DMS 273 (cell line): ENCODE data around the gene ADCY2.

Experiments used
- DNase-seq: peaks from one replicate; lab custom pipeline; 2025; ENCODE audit not compliant: unreplicated experiment; lab: John Stamatoyannopoulos, UW

The ADCY2 gene

DNA sequence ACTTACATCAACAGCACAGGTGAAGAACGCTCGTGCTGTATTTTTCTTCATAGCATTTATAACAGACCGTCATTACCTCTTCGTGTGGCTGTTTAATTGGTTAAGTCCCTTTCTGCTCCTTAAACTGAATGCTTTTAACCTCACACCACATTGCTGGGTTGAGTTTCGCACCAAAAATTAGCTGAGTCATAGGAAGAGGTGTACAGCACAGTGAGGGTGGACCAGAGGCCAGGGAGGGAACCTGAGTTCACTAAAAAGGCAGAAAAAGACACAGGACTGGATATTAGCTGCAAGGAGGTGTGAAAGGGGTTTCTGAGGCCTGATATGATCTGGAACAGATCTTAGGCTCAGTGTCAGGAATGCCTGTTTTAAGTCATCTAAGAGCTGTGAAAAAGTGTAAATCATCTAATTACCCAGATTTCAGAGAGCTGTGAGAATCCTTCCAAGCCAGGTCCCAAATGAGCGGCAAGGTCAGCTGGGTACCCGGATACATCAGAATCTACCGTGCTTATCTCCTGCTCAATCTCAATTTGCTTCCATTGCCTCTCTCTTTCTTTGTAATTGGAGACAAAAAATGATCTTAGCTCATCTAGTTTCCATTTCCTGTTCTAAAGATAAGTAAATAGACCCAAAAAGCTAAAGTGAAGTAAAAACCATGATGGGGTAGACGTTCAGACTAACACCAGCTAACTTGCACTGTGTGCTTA, 462.1 kb downstream of the ADCY2 start:
- no peak for DNase-seq

DNA sequence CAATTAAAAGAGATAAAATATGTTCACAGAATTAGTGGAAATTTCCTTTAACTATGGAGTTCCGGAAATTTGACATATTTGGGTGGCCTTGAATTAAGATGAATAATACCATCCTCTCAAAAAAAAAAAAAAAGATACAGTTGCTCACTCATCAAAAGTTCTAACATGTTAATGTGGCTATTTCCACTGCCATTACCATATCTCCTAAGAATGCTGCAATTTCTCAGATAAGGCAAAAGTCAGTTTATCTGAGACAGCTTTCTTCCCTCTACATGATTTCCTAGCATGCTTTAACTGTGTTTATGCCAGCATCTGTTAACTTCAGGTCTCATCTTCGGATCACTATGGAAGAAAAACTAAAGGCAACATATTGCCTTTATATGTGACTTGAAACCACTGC, 470.3 kb downstream of the ADCY2 start:
- DNase-seq = no peak

DNA sequence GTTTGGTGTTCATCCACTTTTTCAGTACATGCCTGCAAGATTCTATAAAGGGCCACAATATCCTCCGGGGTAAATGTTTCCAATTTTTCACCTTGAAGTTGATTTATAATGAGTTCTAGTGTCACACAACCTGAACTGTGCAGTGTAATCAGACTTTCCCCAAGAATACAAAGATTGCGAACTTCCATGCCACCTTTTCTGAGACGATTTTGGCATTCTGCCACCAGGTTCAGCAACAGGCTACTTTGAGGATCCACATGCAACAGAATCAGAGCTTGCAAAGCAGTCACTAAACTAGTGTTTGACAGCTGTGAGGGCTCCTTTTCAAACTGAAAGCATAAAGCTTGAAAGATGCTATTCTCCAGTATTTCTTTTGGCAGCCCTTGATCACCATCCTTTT, 471.3 kb downstream of the ADCY2 start:
- peak; percentile 12 for DNase-seq

DNA sequence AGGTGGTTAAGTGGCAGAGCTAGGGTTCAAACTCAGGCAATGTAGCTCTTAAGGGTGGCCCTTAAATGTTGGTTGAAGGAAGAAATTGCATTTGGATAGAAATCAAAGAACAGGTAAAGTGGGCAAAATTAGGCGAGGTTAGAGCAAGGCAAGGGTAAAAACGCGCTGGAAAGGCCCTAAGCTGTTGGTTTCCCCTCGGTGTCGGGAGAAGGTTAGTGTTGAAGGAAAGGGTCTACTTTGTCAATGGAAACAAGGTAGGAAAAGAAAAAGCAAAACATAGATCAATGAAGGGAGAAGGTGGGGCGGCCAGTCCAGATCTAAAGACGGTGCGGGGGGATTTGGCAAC, 472.5 kb downstream of the ADCY2 start:
- no peak for DNase-seq

DNA sequence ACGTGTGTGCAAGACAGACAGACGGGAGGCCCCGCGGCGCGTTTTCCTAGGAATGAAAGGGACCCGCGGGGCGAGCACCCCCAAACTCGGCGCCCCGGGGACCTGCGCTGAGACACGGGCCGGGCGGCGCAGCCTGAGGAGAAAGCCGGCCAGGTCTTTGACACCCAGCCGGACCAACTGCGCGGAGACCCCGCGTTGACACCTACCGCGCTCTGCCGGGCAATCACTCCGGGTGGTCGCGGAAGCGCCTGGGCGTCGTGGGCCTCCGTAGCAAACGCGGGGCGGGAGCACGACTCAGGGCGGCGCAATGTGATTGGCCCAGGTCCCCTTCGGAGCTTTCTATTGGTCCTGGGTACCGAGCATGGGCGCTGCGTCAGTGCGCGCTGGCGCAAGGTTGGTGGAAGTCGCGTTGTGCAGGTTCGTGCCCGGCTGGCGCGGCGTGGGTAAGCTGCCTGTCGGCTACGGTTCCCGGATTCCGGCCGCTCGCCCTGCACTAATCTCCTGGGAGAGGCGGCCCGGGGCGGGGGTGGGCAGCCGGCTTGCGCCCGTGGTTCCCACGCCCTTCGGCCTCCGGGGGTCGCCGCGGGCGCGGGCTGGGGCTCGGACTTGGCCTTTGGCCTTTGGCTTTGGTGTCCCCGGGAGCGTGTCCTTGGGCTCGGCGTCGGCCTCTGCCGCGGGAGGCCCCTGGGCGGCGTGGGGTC, 473.0 kb downstream of the ADCY2 start, which contains the start of the genes FASTKD3 and MTRR:
Gene FASTKD3, minus strand, starts transcription at position 259 of the 701 bp plus-strand sequence. CDS start 948 bp downstream, outside the sequence.
Gene MTRR, plus strand, starts transcription at position 376 of the 701 bp plus-strand sequence. CDS start 1,647 bp downstream, outside the sequence.
- DNase-seq = peak; percentile 98

DNA sequence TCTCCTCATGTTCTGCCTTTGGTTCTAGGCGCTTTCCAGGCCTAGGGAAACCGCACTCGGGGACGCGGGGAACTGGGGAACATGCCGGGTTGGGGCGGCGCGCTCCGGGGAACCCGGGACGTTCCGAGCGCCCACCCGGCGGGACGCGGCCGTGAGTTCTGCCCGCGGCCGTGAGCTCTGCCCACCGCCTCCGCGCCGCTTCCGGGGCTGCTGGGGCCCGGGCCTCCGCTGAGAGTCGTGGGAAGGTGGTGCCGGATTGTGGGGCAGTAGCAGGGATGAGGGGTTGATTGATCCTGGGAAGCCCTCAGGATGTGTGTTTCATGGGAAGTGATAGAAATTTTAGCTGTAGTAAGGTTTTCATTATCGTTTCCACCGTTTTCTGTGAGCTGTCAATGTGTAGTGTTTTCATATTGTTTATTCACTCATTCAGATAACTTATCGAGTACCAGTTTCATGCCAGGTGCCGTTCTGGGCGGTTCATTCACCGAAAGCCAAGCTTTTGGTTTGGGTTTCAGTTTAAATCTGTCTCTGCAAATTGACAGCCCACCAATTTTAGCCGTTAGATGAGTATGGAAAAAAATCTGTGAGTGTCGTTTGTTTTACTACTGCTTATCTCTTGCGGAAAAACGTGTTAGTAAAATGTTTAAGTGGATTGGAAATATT, 473.7 kb downstream of the ADCY2 start:
- DNase-seq = peak; percentile 49

DNA sequence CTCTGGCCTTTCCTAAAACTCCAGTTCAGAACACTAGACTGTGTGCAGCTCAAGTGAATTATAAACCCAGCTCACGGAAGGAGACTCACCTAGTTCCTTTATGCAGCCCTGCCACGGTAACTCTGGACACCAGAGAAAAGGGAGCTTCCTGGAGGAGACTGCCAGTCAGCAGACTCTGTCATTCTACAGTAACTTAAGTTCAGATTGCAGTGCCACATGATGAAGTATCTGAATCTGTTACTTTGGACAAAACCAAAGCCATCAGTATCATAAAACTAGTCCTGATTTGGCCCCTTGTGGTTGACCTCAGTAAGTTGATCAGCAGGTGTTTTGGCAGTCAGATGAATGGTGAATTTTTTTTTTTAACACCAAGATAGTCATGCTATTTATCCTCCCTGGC, 475.7 kb downstream of the ADCY2 start:
- no peak for DNase-seq

DNA sequence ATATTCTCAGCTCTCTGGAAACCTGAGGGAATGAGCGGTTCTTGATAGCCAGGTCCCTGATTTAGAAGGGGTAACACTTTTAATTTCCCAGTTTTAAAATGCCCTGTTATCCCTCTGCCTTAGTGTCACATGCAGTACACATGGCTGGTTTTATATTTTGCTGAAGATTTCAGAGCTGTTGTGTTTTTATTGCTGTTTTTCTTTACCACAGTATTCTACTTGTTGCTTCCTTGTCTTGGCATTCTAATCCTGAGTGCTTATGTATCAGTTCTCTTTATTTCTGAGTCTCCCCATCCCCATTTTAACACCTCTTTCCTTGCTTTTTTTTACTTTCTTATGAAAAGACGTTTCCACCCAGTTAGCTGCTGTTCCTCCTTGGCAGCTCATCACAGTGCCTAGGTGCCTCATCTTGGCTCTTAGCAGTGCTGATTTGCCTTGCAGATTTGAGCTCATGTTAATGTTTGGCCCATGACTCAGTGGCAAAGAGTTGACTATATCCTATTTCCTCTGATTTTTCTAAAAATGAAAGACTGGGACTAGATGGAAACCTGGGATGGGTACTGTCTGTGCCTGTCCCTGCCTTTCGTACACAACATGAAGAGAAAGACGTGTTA, 476.7 kb downstream of the ADCY2 start:
- no peak for DNase-seq

DNA sequence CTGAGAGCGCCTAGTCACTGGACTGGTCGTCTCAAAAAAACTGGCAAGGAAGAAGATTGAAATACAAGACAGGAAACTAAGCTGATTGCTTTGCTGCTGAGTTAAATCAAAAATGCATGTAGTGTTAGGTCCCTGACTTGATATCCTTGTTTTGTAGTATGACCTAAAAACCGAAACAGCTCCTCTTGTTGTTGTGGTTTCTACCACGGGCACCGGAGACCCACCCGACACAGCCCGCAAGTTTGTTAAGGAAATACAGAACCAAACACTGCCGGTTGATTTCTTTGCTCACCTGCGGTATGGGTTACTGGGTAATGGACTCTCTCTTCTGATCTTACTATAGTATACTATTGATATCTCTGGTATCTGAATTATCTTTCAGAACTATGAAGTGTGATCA, 477.3 kb downstream of the ADCY2 start:
- DNase-seq = no peak

DNA sequence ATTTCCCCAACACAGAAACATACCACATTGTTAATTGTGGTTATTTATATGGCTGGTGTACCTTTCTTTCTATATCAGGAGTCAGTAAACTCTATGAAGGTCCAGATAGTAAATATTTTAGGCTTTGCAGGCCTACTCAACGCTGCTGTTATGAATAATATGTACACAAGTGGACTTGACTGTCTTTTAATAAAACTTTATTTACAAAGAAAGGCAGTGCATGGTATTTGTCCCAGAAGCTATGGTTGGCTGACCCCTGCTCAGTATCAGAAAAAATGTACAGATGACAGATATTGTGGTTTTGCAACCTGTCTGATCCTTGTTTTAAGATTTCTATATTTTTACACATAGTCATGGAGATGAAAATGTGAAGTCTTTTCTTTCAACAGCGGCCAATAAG, 478.7 kb downstream of the ADCY2 start:
- no peak for DNase-seq

DNA sequence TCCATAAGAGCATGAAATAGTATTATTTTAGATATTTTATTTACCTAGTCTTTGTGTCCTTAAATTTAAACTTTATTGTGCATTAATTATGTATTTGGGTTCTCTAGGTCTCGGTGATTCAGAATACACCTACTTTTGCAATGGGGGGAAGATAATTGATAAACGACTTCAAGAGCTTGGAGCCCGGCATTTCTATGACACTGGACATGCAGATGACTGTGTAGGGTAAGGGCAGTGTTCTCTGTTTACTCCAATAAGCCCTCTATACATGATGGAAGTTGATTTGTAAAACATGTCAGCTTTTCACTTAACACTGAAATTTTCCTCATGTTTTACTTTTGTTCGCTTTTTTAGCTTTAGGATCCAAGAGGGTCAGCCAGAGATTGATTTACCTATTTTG, 479.2 kb downstream of the ADCY2 start:
- DNase-seq = no peak

DNA sequence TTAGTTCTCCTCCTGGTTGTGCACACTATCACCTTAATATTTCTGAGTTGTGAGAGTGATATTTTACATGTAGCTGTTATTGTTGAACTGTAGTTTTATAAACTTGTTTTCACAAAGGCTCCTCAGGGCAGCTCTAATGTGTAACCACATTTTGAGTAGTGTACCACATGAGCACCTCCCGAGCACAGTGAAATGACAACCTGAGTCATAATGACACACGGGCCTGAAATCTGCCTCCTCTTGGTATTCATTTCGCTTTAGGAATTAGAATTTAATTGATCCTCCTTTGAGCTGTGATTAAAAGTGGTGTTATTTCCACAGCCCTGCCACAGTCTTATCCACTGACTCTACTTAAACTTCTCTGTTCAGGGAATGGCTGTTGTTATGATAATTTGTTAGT, 480.9 kb downstream of the ADCY2 start:
- no peak for DNase-seq

DNA sequence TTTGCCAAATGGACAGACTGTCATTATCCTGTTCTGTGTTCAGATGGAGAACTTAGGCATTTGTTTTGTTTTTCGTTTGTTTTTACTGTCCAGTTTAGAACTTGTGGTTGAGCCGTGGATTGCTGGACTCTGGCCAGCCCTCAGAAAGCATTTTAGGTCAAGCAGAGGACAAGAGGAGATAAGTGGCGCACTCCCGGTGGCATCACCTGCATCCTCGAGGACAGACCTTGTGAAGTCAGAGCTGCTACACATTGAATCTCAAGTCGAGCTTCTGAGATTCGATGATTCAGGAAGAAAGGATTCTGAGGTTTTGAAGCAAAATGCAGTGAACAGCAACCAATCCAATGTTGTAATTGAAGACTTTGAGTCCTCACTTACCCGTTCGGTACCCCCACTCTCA, 481.9 kb downstream of the ADCY2 start:
- no peak for DNase-seq

DNA sequence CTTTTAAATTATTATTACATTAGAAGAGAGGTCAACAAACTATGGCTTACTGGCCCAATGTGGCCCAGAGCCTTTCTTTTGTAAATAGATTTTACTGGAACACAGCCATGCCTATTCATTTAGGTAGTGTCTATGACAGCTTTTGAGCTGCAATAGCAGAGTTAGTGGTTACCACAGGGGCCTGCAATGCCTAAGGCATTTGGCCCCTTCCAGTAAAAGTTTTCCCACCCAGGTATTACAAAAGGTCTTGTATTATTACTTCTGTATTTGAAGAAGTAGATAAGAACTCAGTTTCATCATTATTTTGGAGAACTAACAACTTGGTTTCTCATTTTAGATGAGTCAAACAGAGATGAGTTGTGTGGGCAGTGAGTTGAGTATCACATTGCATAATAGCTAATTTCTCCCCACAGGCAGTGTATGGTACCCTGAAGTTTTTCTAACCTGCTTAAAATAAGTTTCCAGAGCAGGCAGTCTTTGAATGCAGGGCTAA, 482.5 kb downstream of the ADCY2 start:
- DNase-seq = no peak
